DMS 273 (cell line): ENCODE data around the gene KIZ.
"Not testable (repeated sequence)": the region's sequence is repeated elsewhere in the genome, so short reads cannot be mapped to it uniquely, and the experiment has no call there.

Experiments used
- DNase-seq: peaks from one replicate; lab custom pipeline; 2025; ENCODE audit not compliant: unreplicated experiment; lab: John Stamatoyannopoulos, UW

Gene KIZ

DNA sequence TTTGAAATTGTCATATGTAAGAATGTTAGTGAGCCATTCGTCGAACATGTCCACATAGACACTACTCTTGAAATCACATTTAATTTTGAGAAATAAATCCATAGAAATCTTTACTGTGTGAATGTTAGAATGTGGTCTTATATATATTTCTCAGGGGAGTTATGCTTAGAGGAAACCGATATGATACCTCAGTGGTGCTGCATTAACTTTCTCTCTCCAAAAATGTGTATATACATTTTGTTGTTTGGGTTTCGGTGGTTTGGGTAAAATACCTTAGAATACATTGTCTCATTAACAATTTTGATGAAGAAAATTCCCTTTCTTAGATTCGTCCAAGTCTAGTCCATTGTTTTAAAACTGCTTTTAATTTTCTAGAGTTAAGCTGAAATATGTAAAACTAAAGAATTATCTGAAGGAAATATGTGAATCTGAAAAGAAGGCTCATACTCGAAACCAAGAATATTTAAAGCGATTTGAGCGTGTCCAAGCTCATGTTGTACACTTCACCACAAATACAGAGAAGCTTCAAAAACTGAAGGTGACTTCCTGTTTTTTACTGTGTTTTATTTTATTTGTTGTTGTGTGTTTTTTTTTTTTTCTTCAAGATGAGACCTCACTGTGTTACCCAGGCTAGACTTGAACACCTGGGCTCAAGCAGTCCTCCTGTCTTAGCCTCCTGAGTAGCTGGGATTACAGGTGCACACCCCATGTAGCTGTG is 10.3 kb downstream of the KIZ start:
- DNase-seq, result no peak

DNA sequence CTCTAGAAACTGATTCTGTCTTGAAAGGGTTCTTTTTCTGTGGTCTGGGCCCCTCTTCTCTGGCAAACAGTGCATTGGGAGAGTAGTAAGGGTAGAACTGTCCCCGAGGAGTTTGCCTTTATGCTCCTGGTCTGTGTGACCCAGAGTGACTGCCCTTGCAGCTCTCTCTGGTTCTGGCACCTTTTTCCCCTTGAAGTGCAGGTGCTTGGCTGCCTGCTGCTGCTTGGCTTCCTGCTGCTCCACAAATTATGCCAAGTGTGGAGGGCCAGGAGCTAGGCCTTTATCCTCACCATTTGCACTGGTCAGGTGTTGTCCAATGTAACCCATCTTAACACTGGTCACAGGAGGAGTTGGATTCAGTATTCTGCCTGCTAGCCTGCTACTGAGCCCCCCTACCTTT is 11.2 kb downstream of the KIZ start:
- DNase-seq, result no peak

DNA sequence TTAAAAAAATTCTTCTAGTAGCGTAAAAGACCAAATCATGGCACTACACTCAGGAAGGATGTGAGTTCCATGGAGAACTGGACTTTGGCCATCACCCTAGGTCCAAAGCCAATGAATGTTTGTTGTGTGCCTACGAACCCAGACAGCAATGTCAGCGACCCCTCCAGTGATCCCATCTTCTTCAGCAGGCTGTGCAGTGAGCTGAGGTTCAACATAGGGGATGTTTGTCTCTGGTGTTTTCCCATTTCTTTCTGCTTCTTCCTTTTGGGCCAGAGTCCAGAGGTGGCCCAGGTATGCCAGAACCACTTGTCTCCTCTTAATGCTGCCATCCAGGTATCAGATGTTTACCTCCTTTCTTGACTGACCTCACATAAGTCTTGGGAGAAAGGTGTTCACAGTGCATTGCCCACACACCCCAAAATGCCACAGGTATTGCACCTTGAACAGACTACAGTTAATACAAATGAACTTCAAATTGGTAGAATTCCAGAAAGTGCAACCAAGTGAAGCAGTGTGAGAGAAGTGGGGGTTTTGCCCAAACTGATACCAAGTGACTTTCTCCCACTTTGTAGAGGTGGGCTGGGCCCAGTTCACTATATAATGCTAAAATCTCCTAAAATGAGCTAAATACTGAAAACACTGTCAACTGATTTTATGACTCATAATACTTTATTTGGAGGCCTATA is 14.1 kb downstream of the KIZ start:
- DNase-seq, result no peak

DNA sequence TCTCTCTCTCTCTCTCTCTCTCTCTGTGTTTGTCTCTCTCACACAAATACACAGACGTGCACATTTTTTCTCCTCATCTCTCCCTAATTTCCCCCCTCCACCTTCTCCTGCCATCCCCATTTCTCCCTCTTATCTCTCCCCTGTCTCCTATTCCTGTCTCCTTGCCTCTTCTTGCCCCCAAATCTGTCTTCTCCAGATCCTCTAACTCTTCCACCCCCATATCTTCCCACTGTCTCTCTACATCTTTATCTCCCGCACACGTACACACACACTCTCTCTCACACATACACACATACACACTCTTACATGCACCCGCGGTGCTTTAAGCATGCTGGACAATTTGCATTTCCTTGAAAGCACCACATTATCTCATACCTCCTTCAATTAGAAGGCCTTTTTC is 15.9 kb downstream of the KIZ start:
- no peak for DNase-seq

DNA sequence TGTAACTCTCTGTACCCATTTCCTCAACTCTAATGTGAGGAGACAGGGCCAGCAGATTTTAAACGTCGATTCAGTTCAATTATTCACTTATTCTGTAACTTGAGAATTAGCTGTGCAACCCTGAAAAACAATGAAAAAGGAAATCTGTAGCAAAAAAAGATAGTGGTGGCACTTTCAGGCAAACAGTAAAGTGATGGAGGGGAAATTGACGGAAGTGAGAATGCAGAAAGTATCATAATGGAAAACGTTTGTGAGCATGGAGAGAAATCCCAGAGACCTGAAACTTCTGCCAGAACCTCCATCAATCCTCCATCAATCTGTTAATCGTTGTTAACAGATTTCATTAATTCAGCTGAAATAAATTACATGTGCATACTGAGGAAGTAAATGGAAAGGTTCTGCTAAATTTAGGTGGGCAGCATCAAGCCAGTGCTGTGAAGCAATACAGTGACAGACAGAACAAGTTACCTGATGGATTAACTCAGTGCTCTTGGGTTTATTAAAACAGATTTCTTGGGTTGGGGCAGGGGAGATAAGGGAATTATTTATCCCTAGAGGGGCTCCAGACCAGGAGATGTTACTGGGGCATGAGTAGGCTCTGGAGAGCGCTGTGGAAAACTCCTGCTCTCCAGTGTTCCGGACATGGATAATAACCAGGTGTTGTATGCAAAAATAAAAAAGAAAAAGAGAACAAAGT is 17.5 kb downstream of the KIZ start:
- no peak for DNase-seq

DNA sequence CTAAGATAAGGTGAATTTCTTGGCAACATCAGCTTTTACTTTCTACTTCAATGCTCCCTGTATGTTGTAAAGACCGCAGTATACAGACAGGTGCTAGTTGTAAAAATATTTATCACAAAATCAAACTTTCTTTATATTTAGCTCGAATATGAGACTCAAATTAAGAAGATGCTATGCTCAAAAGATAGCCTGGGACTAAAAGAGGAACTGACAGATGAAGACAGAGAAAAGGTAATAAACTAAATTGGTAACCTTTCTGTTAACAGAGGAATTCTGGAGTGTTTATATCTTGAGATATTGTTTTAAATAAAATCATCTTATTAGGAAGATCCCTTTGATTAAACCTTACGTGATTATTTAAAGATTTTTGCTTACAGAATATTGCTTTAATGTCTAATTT is 19.5 kb downstream of the KIZ start:
- DNase-seq, result no peak

DNA sequence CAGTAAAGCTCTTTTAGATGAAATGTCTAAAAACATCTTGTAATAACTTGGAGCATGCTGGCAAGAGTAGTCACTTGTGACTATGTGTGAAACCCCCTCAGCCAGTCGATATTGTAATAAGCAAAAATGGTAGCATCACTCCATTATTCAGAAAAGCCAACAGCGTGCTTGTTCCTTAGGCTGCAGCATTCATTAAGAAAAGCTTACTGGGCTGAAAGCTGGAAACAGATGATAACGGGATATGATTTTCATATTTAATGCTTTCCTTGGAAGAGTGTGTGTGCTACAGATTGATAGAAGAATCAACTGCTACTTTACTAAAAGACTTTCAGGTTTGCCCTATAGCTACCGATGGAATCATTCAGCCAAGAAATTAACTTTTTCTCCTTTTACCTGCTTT is 20.3 kb downstream of the KIZ start:
- no peak for DNase-seq

DNA sequence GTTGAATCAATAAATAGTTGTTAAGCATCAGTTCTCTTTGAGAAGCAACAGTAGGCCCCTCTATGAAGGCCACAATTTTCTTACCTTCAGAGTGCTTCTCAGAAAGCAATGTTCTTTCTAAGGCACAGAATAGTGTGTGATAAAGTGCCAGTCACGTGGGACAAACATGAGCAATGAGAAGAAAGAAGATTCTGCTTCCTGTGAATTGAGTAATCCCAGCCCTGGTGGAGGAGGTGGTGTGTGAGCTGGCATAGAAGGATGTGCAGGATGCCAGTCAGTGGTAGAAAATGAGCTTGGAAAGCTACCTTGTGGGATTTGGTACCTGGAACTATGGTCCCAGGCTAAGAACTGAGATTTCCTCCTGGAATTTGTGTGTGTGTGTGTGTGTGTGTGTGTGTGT is 21.7 kb downstream of the KIZ start:
- no peak for DNase-seq

DNA sequence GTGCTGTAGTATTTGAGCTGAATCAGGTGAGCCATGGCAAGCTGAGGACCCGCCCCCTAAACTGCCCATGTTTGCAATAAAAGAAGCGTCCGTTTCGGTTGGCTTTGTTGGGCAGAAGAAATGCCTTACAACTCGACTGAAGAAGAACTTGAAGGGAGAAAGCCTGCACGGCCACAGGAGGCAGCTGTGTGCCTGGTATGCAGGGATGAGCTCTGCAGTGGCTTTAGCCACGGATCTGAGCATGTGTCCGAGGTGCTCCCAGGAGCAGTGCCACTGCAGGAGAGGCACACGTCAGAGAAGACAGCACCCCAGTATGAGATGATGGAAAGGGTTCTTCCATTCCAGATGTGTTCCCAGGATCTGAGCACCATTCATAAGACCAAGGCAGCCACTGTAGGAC is 23.5 kb downstream of the KIZ start:
- DNase-seq, result no peak

DNA sequence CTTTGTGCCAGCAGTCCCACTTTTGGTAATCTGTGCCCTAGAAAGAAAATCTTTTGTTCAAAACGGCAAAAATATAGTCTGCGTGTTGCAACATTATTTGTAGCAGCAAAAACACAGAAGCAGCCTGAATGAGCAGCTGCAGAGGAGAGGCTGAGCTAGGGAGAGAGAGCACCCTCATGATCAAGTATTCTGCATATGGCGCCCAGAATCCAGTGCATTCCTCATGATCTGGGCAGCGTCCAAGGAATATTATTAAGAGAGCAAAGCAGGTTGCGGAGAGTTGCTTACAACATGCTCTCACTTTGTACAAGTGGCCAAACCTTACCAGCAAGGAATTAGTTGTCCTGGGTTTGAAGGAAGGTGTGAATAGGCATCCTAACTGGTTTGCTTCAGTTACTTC is 25.9 kb downstream of the KIZ start:
- DNase-seq, result no peak

DNA sequence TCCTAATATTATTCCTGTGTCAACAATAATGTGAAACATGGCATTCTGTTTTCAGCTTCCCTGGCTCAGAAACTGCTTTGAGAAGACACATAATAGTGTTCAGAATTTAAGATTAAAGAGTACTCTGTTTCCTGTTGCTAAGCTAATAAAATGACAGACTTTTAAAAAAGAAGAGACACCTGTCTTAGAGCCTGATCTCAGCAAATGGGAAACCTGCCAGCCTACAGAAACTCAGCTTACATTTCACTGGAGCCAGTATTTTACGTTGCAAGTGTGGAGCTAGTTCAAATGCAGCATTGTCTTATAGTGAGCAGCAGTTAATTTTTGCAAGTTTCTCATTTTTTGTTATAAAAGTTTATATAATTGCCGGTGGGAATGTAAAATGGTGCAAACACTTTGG is 28.8 kb downstream of the KIZ start:
- peak; percentile 28 for DNase-seq

DNA sequence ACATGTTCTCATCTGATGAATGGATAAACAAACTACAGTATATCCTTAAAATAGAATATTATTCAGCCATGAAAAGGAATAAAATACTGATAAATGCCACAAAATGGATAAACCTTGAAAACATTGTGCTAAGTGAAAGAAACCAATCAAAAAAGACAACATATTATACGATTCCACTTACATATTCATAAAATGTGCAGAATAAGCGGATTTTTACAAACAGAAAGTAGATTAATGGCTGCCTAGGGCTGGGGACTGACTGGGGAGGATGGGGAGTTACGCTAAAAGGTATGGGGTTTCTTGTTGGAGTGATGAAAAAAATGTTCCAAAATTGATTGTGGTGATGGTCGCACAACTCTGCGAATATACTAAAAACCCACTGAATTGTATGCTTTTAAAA is 29.4 kb downstream of the KIZ start:
- DNase-seq, result no peak

DNA sequence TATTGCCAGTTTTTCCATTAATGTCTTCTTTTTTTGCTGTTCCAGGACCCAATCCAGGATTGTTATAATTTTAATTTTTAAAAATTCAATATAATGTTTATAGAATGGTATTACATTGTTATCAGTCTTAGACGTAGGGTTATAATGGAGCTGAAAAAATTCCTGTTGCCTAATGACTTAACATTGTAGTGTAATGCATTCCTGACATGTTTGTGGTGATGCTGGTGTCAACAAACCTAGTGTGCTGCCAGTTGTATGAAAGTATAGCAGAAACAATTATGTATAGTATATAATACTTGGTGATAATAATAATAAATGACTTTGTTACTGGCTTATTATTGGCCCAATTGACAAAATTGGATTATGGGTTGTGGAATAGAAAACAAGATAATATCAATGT is 30.4 kb downstream of the KIZ start:
- DNase-seq, result no peak

DNA sequence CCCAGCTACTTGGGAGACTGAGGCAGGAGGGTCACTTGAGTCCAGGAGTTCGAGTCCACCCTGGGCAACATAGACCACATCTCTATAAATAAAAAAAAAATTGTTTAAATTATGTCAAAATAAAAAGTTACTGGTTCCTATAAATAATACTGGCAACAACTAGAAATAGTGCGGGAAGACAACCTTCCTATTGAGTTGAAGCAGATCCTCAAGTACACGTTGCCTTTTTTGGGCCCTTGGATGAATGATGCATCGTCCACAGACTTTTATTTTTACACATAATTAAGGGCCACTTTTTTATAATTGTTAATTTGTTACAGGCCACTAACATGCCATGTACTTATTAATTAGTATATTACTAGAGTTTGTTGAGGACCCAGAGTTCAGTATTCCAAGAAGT is 31.1 kb downstream of the KIZ start:
- no peak for DNase-seq

DNA sequence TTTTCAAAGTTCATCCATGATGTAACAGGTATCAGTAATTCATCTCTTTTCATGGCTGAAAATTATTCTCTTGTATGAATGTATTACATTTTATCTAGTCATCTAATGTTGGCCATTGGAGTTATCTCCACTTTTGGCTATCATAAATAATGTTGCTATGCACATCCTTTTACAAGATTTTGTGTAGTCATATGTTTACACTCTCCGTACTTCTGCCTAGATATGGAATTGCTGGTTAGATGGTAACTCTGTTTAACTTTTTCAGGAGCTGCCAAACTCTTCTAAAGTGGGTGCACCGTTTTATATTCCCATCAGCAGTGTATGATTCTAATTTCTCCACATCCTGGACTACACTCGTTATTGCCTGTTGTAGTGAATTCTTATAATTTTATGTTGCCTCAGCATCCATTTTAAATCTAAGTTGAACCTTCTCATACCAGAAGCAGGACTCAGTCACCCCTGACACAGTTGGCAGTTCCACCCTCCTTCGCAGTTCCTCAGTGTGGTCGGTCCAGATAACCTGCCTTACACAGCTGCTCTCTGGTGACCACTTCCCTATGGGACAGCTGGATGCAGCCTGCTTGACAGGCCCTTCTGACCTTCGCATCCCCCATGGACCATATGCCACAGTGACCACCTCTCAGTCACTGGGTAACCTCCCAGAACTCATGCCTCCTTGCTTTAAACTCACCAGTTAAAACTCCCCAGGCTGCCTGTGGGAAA is 33.9 kb downstream of the KIZ start:
- no peak for DNase-seq

DNA sequence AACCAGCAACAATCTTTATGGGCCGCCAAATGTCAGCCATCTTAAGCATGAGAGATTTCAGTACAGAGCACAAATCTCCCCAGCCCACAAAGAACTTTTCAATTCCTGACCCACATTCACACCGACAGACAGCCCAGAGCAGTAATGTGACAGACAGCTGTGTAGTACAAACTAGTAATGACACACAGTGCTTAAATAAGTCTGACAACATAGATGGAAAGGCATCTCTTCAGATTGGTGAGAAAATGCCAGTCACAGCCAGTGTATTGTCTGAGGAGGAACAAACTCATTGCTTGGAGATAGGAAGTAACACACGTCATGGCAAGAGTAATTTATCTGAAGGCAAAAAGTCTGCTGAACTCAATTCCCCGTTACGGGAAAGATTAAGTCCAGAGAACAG is 36.0 kb downstream of the KIZ start:
- DNase-seq, result no peak

DNA sequence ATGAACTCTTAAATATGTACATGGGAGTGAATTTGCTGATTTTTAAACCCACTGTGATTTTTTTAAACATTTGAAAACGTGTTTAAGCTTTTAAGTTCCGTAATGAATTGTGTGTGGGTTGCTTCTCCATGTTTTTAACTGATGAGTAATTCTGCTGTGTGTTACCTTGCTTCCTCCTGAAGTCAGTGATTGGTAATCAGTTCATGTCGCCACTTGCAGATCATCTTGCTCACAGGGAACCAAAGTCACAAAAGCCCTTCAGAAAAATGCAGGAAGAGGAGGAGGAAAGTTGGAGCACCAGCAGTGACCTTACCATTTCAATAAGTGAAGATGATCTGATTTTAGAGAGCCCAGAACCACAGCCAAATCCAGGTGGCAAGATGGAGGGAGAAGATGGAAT is 36.7 kb downstream of the KIZ start:
- DNase-seq, result no peak

DNA sequence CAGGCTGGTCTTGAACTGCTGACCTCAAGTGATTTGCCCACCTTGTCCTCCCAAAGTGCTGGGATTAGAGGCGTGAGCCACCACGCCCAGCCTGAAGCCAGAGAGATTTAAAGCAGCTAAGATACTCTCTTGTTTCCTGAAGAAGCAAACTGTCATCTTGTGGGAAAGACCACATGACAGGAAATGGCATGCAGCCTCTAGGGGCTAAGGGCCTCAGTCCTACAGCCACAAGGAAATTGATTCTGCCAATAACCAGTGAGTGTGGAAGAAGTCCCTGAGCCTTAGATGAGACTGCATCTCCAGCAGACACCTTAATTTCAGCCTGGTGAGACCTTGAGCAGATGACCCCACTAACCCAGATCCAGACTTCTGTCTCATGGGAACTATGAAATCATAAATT is 40.9 kb downstream of the KIZ start:
- DNase-seq, result no peak

DNA sequence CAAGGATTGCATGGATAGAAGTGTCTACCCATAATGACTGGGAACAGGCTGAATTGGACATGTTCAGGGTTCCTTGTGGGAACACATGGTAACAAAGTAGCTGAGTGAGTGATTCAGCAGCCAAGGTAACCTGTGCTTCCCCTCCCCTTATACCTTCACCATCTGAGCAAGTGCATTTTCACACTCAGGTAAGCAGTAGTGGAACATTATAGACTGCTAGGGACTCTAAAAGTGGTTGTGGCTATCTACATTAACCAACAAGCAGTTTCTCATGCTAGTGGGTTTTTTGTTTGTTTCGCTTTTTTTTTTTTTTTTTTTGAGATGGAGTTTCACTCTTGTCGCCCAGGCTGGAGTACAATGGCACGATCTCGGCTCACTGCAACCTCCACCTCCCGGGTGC is 41.4 kb downstream of the KIZ start:
- DNase-seq, result no peak

DNA sequence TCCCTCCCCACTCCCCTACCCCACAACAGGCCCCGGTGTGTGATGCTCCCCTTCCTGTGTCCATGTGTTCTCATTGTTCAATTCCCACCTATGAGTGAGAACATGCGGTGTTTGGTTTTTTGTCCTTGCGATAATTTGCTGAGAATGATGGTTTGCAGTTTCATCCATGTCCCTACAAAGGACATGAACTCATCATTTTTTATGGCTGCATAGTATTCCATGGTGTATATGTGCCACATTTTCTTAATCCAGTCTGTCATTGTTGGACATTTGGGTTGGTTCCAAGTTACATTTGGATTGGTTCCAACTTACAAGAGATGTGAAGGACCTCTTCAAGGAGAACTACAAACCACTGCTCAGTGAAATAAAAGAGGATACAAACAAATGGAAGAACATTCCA is 42.2 kb downstream of the KIZ start:
- DNase-seq, result not testable (repeated sequence)

DNA sequence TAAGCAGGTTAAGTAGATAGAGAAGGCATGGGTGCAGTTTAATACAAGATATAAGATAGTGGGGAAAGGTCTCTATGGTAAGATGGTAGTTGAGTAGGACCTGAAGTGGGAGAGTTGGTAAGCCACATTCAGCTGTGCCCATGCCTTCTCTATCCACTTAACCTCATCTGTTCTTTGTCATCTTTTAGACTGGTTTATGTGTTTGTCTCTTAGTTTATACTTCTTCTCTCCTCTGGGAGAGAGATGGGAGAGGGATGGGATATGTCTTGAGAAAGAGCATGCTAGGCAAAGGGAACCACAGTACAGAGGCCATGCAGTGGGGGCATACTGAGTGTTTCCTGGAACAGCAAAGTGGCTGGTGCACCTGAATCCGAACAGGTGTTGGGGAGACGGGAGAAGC is 46.7 kb downstream of the KIZ start:
- no peak for DNase-seq

DNA sequence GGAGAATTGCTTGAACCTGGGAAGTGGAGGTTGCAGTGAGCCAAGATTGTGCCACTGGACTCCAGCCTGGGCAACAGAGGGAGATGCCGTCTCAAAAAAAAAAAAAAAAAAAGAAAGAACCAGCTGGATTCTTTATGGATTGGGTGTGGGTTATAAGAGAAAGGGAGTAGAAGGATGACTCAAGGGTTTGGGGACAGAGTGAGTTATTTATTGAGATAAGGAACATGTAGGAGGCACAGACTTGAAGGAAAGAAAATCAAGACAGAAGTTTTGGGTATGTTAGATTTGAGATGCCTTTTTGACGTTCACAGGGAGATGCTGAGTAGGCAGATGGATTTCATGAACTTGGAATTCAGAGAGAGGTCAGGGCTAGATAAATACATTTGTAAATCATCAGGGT is 47.6 kb downstream of the KIZ start:
- DNase-seq, result no peak
